GM19463 (cell line): ENCODE data around the gene NR5A2.

Experiments
- ATAC-seq: cut with Tn5 transposase; IDR thresholded peaks from one replicate; pipeline ENCODE4 v1.9.1; 2021; ENCODE audit warnings: mild to moderate bottlenecking, moderate library complexity; ENCODE audit not compliant: unreplicated experiment

NR5A2 gene

DNA sequence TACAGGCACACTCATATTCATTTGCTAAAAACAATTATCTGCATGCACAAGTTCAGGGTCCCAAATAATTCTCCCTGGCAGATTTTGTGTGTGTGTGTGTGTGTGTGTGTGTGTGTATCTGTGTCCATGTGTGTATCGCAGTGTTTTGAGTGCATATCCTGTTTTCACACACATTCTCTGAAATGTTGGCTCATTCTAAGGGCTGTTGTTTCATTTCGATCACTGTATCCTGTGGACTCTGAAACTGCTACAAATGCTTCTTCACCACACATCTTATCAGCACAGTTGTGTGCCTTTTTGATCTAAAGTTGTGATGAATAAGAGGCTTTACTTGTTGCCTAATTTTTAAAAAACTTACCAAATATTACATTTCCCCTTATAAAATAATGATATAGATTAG is 34.6 kb downstream of the NR5A2 start:
- no peak for ATAC-seq

DNA sequence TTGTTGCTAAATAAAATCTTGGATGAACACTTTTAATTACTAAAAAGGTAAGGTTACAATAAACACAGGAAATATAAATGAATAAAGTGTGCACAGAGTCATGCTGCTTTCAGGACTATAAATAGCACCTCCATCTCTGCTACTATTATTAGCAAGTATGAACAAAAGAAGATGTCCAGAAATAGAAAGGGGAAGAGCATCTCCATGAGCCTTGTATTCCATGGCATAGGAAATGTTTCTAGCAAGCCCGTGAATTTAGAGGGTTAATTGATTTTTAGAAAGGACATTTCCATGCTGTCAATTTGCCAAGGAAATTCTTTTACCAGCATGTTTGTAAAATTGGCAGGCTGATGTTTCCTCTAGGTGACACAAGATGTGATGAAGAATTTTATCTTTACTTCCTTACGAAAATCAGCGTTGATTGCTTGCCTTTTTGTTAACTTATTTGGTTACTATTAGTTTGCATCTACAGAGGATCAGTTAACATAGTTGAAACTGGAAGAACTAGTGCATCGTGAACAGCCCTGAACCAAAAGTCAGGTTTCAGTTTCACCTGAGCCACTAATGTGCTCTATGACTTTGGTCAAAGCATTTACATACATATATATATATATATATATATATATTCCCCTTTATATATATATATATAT is 45.3 kb downstream of the NR5A2 start:
- ATAC-seq = peak; percentile 84

DNA sequence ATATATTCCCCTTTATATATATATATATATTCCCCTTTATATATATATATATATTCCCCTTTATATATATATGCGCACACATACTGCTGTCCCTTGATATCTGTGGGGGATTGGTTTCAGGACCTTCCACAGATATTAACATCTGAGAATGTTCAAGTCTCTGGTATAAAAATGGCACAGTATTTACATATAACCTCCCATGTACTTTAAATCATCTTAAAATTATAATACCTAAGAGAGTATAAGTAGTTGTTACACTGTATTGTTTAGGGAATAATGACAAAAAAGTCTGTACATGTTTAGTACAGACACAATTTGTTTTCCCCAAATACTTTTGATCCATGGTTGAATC is 45.8 kb downstream of the NR5A2 start:
- no peak for ATAC-seq

DNA sequence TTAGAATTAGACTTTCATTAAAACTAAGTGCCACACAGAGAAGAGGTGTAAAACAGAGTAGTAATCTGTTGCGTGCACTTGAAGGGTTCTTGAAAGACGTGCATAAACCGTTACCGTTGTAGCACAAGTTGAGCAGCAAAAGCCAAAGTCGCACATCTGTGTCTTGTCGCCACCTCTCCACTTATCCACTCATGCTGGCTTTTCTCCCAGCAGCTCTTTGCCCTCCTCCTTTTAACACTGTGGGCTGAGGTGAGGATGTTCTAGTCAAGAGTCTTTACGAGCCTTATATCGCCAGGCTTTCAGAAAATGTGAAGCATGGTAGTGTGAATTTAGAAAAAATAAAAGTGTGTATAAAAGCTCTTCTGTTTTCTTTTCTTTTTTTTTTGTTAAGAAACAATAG is 48.0 kb downstream of the NR5A2 start:
- ATAC-seq = no peak

DNA sequence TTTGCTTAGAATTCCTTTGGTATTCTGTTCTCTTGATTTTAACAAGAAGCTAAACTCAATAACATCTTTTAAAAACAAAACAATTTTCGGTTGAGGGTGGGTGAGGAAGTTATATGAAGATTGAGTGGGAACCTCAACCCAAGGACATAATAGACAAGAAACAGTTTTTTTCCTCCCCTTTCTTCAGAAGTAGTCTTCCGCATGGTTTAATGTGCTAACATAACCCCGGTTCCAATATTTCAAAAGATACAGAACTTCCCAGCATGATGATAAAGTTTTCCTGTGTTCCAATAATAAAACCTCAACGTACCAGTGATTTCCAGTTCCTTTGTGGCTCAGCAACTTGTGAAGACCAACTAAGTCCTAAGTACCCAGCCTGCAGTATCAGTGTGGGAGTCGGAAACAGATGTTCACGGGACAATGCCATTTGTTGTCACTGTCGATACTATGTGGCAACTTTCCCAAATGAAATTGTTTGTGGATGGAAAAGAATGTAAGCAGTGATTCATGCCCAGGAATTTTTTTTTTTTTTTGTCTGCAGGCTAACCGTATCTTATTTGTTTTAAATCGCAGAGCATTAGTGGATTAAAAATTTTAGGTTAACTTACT is 48.5 kb downstream of the NR5A2 start:
- ATAC-seq = no peak

DNA sequence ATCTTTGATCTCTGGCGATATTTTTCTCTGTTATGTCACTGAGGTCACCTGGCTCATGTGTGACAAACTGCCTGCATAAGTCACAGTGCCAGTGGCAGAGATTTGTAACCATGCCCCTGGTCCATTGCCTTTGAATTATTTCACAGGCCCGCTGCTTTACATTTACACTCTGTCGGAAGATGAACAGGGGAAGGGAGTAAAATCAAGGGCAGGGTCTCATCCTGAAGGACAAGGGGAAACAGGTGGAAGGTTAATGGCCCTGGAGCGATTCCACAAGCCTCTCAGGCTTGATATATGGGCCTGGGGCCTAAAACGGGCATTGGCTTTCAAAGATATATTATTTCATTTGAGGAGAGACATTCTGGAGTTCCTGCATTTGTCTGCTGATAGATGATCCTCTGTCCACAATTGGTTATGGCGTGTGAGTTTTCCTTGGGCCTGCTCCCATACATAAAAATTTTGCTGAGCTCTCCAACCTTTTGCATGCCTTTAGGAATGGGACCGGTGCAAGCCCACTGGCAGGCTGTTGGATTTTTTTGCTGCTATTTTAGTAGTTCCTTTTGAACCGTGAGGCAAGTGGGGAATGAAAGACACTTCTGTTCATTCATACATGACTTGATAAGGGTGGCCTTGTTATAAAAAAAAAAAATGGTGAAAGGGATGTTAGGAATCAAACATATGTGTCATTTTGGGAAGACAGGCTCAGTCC is 51.9 kb downstream of the NR5A2 start:
- no peak for ATAC-seq

DNA sequence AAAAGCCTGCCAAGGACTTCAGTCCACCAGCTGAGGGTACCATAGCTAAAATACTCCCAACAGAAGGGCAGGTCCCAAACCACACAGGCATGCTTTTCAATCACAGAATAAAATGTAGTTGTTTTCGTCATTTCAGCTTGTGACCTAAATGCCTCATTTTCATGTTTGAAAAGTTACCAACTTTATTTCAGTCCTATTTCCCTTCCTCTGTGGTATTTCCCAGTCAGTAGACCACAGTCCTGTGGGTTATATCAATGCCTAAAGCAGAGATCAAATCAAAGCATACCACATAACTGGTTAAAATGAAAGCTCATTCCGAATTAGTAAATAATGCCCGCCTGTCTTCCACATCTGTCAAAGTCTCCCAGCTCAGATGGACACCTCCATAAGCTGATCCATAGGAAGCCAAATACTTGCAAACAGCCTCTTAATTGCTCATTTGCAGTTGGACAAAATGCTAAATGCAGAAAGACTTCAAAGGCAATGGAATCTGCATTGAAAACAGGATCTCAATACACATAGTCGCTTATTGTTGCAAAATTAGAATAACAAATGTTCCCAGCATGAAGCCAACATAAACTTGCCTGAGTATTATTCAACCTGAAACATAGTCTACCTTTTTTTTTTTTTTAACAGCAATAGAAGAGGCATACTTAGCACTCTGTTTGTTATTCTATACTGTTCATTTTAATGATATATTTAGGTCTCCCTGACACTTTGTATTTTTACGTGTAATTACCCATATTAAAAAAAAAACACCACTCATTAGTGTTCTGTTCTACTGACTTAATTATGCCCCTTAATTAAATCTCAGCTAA is 53.9 kb downstream of the NR5A2 start:
- no peak for ATAC-seq

DNA sequence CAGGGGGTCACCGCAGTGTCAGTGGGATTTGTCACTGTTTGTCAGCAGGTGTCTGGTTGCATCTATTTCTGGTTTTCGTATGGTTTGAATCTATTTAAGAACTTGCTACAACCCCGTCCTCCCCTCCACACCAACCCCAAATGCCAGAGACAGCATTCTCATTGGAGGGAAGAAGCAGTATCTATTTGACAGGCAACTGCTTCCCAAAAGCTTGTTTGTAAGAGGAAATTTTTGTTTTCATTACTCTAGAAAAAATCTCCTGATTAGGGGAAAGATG is 54.4 kb downstream of the NR5A2 start:
- no peak for ATAC-seq

DNA sequence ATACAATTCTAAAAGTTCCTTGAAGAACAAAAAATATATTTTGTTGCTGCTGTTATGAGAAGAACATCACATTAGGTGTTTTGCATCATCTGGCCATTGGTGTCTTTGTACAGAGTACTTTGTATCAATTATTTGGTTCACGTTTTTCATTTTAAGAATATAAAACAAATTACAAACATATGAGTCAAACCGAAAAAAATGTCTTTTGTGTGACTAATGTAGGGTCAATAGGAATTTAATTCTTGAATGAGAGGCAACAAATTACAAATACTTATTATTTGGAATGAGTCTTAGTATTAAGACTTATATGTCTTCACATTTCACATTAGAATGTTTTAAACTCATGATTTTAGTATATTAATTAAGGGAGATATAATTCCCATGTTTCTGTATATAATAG is 54.8 kb downstream of the NR5A2 start:
- no peak for ATAC-seq

DNA sequence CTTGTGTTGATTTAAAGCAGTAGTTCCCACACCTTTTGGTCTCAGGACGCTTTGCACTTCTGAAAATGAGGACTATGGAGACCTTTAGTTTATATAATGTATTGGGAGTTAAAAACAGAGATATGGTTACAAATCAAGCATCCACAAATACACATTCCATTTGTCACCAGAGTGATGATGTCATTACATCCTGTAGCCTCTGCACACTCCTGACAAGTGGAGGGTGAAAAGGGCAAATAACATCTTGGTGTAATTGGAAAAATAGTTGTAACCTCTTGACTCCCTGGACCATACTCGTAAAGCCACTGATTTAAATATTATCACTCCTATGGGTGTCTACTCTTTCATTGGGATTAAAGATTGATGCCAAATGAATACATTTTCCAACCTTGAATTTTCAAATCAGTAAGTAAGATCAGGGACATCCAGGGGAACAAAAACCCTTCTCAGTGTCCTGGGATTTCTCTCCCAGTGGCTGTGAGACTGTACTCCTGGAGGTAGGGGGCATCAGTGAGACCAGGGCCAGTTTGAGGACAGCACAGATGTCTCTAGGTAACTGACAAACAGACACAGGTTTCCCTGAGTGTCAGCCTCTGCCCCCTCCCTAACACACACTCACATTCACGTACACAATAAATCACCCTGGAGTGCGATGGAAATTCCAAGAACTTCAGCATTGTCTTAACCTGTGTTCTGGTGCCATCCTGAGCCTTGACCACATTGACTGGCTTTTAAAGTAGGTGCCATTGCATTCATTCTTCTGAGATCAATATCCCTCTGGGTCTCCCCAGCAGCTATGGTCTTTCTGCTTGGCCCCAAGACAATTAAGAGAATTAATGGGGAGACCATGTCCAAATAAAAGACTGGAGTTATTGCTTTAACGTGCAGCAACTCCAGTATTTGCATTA is 63.0 kb downstream of the NR5A2 start:
- ATAC-seq = no peak

DNA sequence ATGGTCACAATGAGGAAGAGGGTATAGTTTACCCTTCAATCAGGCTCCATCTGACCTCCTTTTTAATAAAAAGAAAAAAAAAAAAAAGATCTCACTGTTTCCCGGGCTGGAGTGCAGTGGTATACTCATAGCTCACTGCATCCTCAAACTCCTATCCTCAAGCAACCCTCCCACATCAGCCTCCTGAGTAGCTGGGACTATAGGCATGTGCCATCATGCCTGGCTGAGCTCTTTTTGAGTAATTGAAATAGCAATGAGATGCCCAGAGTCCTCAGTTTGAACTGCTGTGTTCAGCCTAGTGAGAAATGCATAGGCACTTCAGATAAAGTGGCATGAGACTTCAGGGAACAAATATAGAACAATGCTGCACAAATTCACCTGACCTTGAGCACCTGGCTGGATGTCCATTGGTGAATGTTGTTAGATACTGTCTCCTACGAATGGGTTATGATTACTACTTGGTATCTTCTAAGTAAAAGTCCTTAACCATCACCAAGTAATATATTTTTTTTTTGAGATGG is 67.6 kb downstream of the NR5A2 start:
- ATAC-seq = no peak

DNA sequence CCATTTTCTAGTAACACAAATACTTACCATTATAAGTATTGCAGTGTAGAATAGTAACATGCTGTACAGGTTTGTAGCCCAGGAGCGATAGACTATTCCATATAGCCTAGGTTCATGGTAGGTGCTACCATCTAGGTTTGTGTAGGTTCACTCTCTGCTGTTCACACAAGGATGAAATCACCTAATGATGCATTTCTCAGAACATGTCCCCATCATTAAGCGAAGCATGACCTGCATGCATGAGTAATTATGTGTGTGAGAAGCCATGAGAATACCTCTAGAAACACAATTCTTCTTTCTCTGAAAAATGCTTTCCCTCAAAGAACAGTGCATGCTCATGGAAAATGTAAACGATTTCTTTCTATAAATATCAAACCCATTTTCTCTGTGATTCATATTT is 69.3 kb downstream of the NR5A2 start:
- no peak for ATAC-seq

DNA sequence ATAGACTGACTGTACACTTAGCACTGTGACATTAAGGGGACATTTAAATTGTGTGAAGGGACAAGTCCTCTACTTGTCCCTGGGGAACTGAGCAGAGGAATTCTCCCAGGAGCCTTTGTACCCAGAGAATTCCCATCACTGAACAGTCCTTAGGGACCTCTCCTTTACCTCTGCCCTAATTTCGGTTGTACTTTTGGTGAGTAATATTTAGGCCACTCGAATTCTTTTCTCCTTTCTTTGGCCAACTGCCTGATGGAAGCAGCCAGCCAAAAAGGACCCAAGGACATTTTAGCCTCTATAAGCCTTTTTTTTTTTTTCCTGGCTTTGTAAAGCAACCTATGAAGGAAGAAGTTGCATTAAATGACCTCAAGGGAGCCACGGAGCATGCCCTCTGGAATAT is 71.5 kb downstream of the NR5A2 start:
- ATAC-seq = no peak

DNA sequence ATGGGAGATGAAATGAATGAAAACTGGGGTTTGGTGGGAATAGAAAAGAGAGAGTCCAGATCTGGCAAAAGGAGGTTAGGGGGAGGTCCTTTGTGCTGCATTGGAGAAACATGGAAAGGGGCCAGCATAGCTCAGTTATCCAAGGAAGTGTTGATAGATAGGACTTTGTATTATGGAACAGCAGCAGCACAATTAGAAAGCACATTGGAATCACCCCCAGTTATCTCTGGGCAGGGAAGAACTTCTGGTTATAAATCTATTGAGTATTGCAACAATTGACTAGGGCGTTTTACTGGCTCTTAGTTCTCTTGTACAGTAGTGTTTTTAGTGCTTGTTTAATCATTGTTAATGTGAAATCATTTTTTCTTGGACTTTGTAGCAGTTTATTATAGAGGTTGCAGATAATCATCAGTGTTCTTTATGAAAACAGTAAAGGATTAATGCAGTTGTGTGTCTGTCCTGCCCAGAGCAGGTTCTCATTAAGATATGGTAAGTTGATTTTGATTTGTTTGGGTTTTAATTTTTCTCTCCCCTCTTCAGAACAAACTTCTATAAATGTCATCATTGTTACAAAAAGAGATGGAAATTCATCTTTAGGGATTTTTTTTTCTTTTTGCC is 76.6 kb downstream of the NR5A2 start:
- no peak for ATAC-seq

DNA sequence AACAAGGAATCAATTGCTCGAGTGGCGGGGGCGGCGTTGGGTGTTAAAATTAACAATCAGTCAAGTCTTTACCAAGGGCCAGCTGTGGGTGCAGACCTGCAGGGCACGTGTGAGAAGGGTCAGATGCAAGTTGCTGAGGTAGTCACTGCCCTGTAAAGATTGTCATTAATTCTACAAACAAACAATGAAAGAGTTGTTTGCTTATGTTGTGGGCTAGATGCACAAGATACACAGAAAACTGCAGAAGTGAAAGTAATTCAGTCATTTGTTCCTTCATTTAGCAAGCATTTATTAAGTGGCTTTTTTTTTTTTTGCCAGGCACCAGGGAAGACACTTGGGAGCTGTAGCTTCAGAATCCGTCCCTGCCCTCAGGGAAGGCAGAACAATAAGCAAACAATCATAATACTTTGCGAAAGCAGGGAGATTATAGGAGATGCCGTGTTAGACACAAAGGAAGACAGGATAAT is 79.5 kb downstream of the NR5A2 start:
- ATAC-seq = no peak

DNA sequence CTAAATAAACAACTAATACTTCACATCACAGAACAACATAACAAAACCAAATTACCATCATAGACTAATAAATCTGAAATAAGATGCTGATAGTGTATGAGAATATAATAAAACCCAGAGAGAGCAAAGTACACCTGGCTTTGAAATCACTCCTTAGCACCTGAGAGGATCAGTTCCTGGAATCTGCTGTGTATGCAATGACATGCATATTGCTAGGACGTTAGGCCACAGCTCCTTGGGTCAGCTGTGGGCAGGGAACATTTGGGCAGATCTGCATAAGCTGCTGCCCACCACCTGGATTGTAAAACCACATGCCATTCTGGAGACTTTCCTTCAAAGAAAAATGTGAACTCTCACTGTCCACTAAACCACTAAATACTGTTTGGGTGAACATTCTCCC is 81.1 kb downstream of the NR5A2 start:
- no peak for ATAC-seq

DNA sequence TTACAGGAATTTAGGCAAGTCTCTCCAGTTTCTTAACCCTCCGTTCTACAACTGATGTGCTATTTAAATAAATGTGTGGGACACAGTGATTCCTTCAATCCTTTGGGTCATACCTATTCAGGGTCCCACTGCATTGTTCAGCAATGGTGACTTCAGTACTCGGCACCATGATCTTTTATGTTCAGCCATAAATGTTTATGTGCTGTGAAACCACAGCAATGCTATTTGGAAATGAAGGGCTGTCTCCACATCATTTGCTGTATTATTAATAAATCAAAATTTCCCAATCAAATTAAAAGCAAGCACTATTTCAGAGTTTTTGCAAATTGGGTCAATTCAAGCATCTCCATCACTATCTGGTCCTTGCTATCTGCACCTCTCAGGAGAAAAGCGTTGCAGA is 84.8 kb downstream of the NR5A2 start:
- no peak for ATAC-seq

DNA sequence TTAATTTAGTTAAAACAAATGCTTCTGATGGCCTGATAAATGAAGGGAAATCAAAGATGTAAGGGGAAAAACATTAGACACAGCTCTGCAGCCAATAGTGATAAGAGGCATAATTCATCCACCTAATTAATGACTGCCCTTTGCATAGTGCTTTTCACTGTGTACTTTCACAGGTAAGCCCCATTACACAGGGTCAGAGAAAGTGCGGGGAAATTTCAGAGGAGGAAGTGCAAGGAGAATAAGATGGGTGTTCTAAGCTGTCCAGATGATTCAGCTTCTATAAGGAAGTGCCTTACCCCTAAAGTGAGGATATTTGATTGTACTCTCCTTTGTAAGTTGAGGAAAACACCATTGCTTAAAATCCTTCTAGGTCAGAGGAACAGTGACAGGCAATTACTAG is 88.0 kb downstream of the NR5A2 start:
- no peak for ATAC-seq

DNA sequence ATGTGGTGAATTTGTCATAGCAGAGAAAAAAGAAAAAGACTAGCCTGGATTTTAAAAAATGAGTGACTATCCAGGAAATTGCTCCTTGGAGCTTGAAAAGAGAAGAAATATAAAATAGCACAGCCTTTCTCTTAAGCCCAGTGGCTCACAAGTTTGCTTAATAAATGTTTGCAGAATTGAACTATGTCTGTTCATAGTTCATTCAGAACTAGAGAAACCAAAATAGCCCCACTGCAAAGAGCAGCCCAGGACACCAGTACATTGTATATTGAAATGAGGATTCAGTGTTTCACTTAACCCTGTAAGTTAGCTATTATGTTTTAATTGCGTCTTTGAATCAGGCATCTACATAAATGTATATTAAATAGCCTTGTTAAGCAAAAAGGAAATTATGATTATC is 88.8 kb downstream of the NR5A2 start:
- no peak for ATAC-seq
